LNCAP (cell line): ENCODE results near the gene SLC15A3.
A peak's percentile ranks its signal among the peaks of the same experiment; 100 is the strongest.

ENCODE experiments used
- CTCF ChIP-seq: fragments of 450-650 bp; IDR thresholded peaks from 2 replicates; pipeline ENCODE4 v1.5.1; 2017; ENCODE audit warnings: mild to moderate bottlenecking

The SLC15A3 gene

GRCh38 chr11:60926500-60926899 lies 25.5 kb downstream of the SLC15A3 start:
- no peak for TF ChIP-seq CTCF

GRCh38 chr11:60925868-60926267 lies 26.1 kb downstream of the SLC15A3 start:
- no peak for TF ChIP-seq CTCF

GRCh38 chr11:60924906-60925853 lies 26.8 kb downstream of the SLC15A3 start:
- no peak for TF ChIP-seq CTCF

GRCh38 chr11:60924110-60924905 lies 27.7 kb downstream of the SLC15A3 start, which contains the start of gene TMEM132A:
TMEM132A (plus strand) TSS chr11:60924460; CDS start chr11:60924634, 174 bp downstream.
- TF ChIP-seq CTCF, result peak; percentile 18; the same call in 1 of the 2 replicates

- no peak for TF ChIP-seq CTCF
Measured at GRCh38 chr11:60923800-60924109, 28.2 kb downstream of the SLC15A3 start.

- TF ChIP-seq CTCF, result no peak
Measured at GRCh38 chr11:60923326-60923725, 28.6 kb downstream of the SLC15A3 start.

GRCh38 chr11:60922906-60923305 lies 29.1 kb downstream of the SLC15A3 start:
- TF ChIP-seq CTCF, result no peak
